Effector memory CD8-positive, alpha-beta T cell (primary cell): ENCODE results near the gene KAT8.
"Not testable (repeated sequence)": the region's sequence is repeated elsewhere in the genome, so short reads cannot be mapped to it uniquely, and the experiment has no call there.

ENCODE experiments used
- ATAC-seq: fragments of 150-1000 bp; cut with Tn5 transposase; replicated peaks from 2 replicates; pipeline ENCODE4 v1.10.0; 2021; ENCODE audit warnings: mild to moderate bottlenecking, moderate library complexity
- DNase-seq, 3 experiments: peaks; one replicate each; pipeline ENCODE4 v3.0.0; 2021
- H3K27ac Mint-ChIP-seq, 2 donors: one replicate each; pipeline ENCODE4 v1.8.0; 2022; ENCODE audit warnings: mild to moderate bottlenecking in 2 of 2, mixed read lengths in 2 of 2, moderate library complexity in 2 of 2
- H3K27me3 Mint-ChIP-seq, 2 donors: one replicate each; pipeline ENCODE4 v1.8.0; 2022; ENCODE audit warnings: mixed read lengths in 2 of 2
- H3K36me3 Mint-ChIP-seq: one replicate; pipeline ENCODE4 v1.8.0; 2022; ENCODE audit warnings: mild to moderate bottlenecking, moderate library complexity, mixed read lengths; ENCODE audit not compliant: insufficient read depth
- H3K4me1 Mint-ChIP-seq, 2 donors: one replicate each; pipeline ENCODE4 v1.8.0; 2022; ENCODE audit warnings: low read depth in 2 of 2, mixed read lengths in 2 of 2
- H3K4me3 Mint-ChIP-seq, 2 donors: one replicate each; pipeline ENCODE4 v1.8.0; 2022; ENCODE audit warnings: mild to moderate bottlenecking in 2 of 2, mixed read lengths in 2 of 2, moderate library complexity in 2 of 2
- H3K9me3 Mint-ChIP-seq, 2 donors: one replicate each; pipeline ENCODE4 v1.8.0; 2022; ENCODE audit warnings: mixed read lengths in 2 of 2

Gene KAT8

GRCh38 chr16:31087971-31088370 is 29.5 kb upstream of the KAT8 start:
- DNase-seq (no peak), ATAC-seq (no peak)
- Mint-ChIP-seq H3K27ac (no peak overlapping the region), H3K9me3 (no peaks in the 10 kb centered on the region), H3K4me3 (no peak overlapping the region), H3K36me3 (peaks cover 19% of the 10 kb centered on the region), H3K27me3 (no peaks in the 10 kb centered on the region), H3K4me1 (peaks cover 6 to 17% of the 10 kb centered on the region in 2 donors)

- no peaks in the 10 kb centered on the region for H3K9me3 Mint-ChIP-seq
- no peak for ATAC-seq
- H3K36me3 Mint-ChIP-seq: peaks cover 21% of the 10 kb centered on the region
- peaks cover 9 to 17% of the 10 kb centered on the region in 2 donors for H3K4me1 Mint-ChIP-seq
- H3K27me3 Mint-ChIP-seq: no peaks in the 10 kb centered on the region
- no peak within 1 kb of the TSS for H3K4me3 Mint-ChIP-seq
- no peak for DNase-seq
- peak within 1 kb of the TSS in 1 of 2 donors; percentile 32 for H3K27ac Mint-ChIP-seq
Measured at GRCh38 chr16:31088459-31089183, 28.8 kb upstream of the KAT8 start, which contains the start of gene PRSS53. PRSS53 (minus strand) TSS chr16:31088943; CDS start chr16:31088809, 134 bp downstream.

GRCh38 chr16:31089199-31089598 is 28.3 kb upstream of the KAT8 start:
- peaks cover 14 to 20% of the 10 kb centered on the region in 2 donors for H3K4me1 Mint-ChIP-seq
- H3K9me3 Mint-ChIP-seq: no peaks in the 10 kb centered on the region
- no peak overlapping the region for H3K4me3 Mint-ChIP-seq
- H3K27ac Mint-ChIP-seq: peak overlapping the region in 1 of 2 donors; percentile 32
- DNase-seq (no peak), ATAC-seq (no peak)
- no peaks in the 10 kb centered on the region for H3K27me3 Mint-ChIP-seq
- H3K36me3 Mint-ChIP-seq: peaks cover 25% of the 10 kb centered on the region

GRCh38 chr16:31090540-31090939 is 26.9 kb upstream of the KAT8 start:
- H3K27ac Mint-ChIP-seq: no peak overlapping the region
- H3K9me3 Mint-ChIP-seq: no peaks in the 10 kb centered on the region

GRCh38 chr16:31092330-31092729 is 25.1 kb upstream of the KAT8 start:
- Mint-ChIP-seq H3K4me3 (peak overlapping the region; percentile 41 to 98), H3K36me3 (peaks cover 37% of the 10 kb centered on the region), H3K9me3 (no peaks in the 10 kb centered on the region), H3K27ac (no peak overlapping the region), H3K27me3 (no peaks in the 10 kb centered on the region), H3K4me1 (peaks cover 18 to 23% of the 10 kb centered on the region in 2 donors)
- no peak for DNase-seq
- ATAC-seq: no peak

More at GRCh38 chr16:31090540-31090939, 26.9 kb upstream of the KAT8 start:
- DNase-seq (no peak), ATAC-seq (no peak)
- H3K27me3 Mint-ChIP-seq: no peaks in the 10 kb centered on the region
- H3K4me1 Mint-ChIP-seq: peaks cover 15 to 25% of the 10 kb centered on the region in 2 donors
- H3K4me3 Mint-ChIP-seq: no peak overlapping the region
- peaks cover 39% of the 10 kb centered on the region for H3K36me3 Mint-ChIP-seq

- Mint-ChIP-seq H3K4me1 (peaks cover 18 to 23% of the 10 kb centered on the region in 2 donors), H3K9me3 (no peaks in the 10 kb centered on the region), H3K27ac (no peak overlapping the region), H3K4me3 (peak overlapping the region; percentile 10 to 98), H3K36me3 (peaks cover 39% of the 10 kb centered on the region), H3K27me3 (no peaks in the 10 kb centered on the region)
- ATAC-seq (no peak), DNase-seq (no peak)
Measured at GRCh38 chr16:31093132-31093703, 24.2 kb upstream of the KAT8 start.

GRCh38 chr16:31094088-31094423 is 23.4 kb upstream of the KAT8 start:
- Mint-ChIP-seq H3K4me1 (peaks cover 18 to 23% of the 10 kb centered on the region in 2 donors), H3K27ac (peak overlapping the region; percentile 39 to 87), H3K9me3 (no peaks in the 10 kb centered on the region), H3K27me3 (no peaks in the 10 kb centered on the region), H3K4me3 (peak overlapping the region; percentile 86 to 98), H3K36me3 (peaks cover 40% of the 10 kb centered on the region)
- DNase-seq (no peak), ATAC-seq (no peak)

GRCh38 chr16:31094424-31095120 is 22.9 kb upstream of the KAT8 start, which contains the start of gene VKORC1:
VKORC1 (minus strand) TSS chr16:31094797; CDS start chr16:31094729, 68 bp downstream.
- DNase-seq (peak; percentile 71 to 82 (median 76)), ATAC-seq (peak; percentile 88)
- no peaks in the 10 kb centered on the region for H3K27me3 Mint-ChIP-seq
- H3K4me3 Mint-ChIP-seq: peak within 1 kb of the TSS; percentile 86 to 98
- H3K4me1 Mint-ChIP-seq: peaks cover 18 to 23% of the 10 kb centered on the region in 2 donors
- no peaks in the 10 kb centered on the region for H3K9me3 Mint-ChIP-seq
- H3K27ac Mint-ChIP-seq: peak within 1 kb of the TSS; percentile 39 to 87
- peaks cover 37% of the 10 kb centered on the region for H3K36me3 Mint-ChIP-seq

- H3K4me1 Mint-ChIP-seq: peaks cover 7 to 9% of the 10 kb centered on the region in 2 donors
- no peaks in the 10 kb centered on the region for H3K9me3 Mint-ChIP-seq
- DNase-seq (no peak), ATAC-seq (no peak)
- H3K36me3 Mint-ChIP-seq: peaks cover 19% of the 10 kb centered on the region
- H3K27me3 Mint-ChIP-seq: no peaks in the 10 kb centered on the region
- no peak overlapping the region for H3K4me3 Mint-ChIP-seq
- no peak overlapping the region for H3K27ac Mint-ChIP-seq
Measured at GRCh38 chr16:31099860-31100638, 17.4 kb upstream of the KAT8 start.

GRCh38 chr16:31100876-31101641 is 16.4 kb upstream of the KAT8 start:
- not testable (repeated sequence) for H3K27ac Mint-ChIP-seq, H3K4me3 Mint-ChIP-seq, H3K4me1 Mint-ChIP-seq, DNase-seq, H3K27me3 Mint-ChIP-seq, H3K9me3 Mint-ChIP-seq, ATAC-seq
- H3K36me3 Mint-ChIP-seq: peaks cover 14% of the 10 kb centered on the region

GRCh38 chr16:31105677-31106213 is 11.7 kb upstream of the KAT8 start:
- peaks cover 9% of the 10 kb centered on the region for H3K36me3 Mint-ChIP-seq
- peak overlapping the region in 1 of 2 donors; percentile 44 for H3K27ac Mint-ChIP-seq
- no peaks in the 10 kb centered on the region for H3K27me3 Mint-ChIP-seq

More at GRCh38 chr16:31105677-31106213, 11.7 kb upstream of the KAT8 start:
- Mint-ChIP-seq H3K4me1 (peaks cover 11 to 13% of the 10 kb centered on the region in 2 donors), H3K9me3 (no peaks in the 10 kb centered on the region), H3K4me3 (no peak overlapping the region)
- DNase-seq (peak; percentile 80 to 81 (median 80)), ATAC-seq (peak; percentile 82)
